Measurements from ENCODE around the gene OBSCN. TPM values are rescaled to one million over a fixed set of nuclear protein-coding genes. Genes with fewer than 3 reads are reported as not detected.

Gene OBSCN
- total RNA-seq, 1 experiment from 2014 or later: 29.1 TPM

GRCh38 chr1:228180271-228180958 lies 27.4 kb upstream of the OBSCN start:
- TF ChIP-seq EZH2 (IDR thresholded peaks at IDR 0.05; ENCODE audit: low read length, unreplicated experiment) (no peak), CTCF (conservative IDR thresholded peaks at IDR 0.05; ENCODE audit: low read depth, low read length) (peak; percentile 66), EZH2phosphoT487 (IDR thresholded peaks at IDR 0.05; ENCODE audit: borderline replicate concordance, low read length) (no peak)
- no peaks in the 10 kb centered on the region for H3K36me3 ChIP-seq (ENCODE audit: low read depth, low read length)
- no TSS peak for BruUV-seq (replicated peaks)
- H3K4me3 ChIP-seq (ENCODE audit: low read length): no peak overlapping the region
- ChIA-PET POLR2A (ENCODE audit: unreplicated experiment) (no interaction called here), CTCF (interaction anchor here (0.6 to 0.7 kb wide), 2 partner anchors 21 to 50 kb away, joined by 3 to 7 read pairs; no protein-coding TSS in a partner anchor)
- H3K27ac ChIP-seq (ENCODE audit: low read length): no peak overlapping the region
- no peaks in the 10 kb centered on the region for H3K9me2 ChIP-seq (replicated peaks; ENCODE audit: low read length)
- no peaks in the 10 kb centered on the region for H4K20me1 ChIP-seq (ENCODE audit: low read length)
- H3F3A ChIP-seq (ENCODE audit: low read length, unreplicated experiment): no peaks in the 10 kb centered on the region
- H3K9ac ChIP-seq (ENCODE audit: low read length): no peak overlapping the region
- no peaks in the 10 kb centered on the region for H3K9me3 ChIP-seq (ENCODE audit: low read length)
- no peaks in the 10 kb centered on the region for H3K27me3 ChIP-seq (ENCODE audit: low read length)
- intact Hi-C loops (cut with micrococcal nuclease): no loop called here
- H3K4me2 ChIP-seq (ENCODE audit: low read length): no peak overlapping the region
- ATAC-seq (peak; percentile 27; the same call in 1 of the 2 replicates), DNase-seq (peak; percentile 34)
- H3K79me2 ChIP-seq (ENCODE audit: low read length): no peaks in the 10 kb centered on the region
- H3K4me1 ChIP-seq (ENCODE audit: insufficient read depth, low read length): no peaks in the 10 kb centered on the region
- no peak overlapping the region for H2AFZ ChIP-seq (ENCODE audit: low read length)

DNA sequence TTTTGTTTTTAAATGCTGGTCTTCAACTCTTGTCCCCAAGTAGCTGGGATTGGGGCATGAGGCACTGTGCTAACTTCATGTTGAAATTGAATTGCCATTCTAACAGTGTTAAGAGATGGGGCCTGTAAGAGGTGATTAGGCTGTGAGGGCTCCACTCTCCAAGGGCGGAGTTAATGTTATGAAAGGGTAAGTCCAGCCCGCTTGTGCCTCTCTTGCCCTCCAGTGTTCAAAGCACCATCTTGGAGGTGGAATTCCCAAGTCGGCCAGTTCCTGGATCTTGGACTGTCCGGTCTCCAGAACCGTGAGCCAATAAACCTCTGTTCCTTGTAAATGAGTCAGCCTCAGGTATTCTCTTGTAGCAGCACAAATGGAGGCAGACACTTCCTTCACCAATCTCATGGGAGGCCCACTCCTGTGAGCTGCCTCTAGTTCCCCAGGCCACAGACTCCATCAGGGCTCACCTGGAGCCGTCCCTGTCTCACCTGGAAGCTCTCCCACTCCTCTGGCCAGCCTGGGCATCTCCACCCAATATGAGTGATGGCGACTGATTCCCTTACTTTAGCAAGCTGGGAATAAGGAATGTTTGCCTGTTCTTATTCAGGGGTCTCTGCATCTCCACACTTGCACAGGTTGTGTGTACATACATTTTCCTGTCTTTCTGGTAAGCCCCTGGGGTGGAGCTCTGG lies 26.7 kb upstream of the OBSCN start:
- POLR2A ChIA-PET (ENCODE audit: unreplicated experiment): no interaction called here
- no TSS peak for BruUV-seq (replicated peaks)
- Histone ChIP-seq H3K4me2 (ENCODE audit: low read length) (no peak overlapping the region), H3K79me2 (ENCODE audit: low read length) (no peaks in the 10 kb centered on the region), H3K9me3 (ENCODE audit: low read length) (no peaks in the 10 kb centered on the region), H3K27me3 (ENCODE audit: low read length) (no peaks in the 10 kb centered on the region), H3K36me3 (ENCODE audit: low read depth, low read length) (no peaks in the 10 kb centered on the region), H2AFZ (ENCODE audit: low read length) (no peak overlapping the region), H4K20me1 (ENCODE audit: low read length) (no peaks in the 10 kb centered on the region), H3K4me1 (ENCODE audit: insufficient read depth, low read length) (no peaks in the 10 kb centered on the region), H3K9me2 (replicated peaks; ENCODE audit: low read length) (no peaks in the 10 kb centered on the region), H3K4me3 (ENCODE audit: low read length) (no peak overlapping the region), H3K27ac (ENCODE audit: low read length) (no peak overlapping the region), H3F3A (ENCODE audit: low read length, unreplicated experiment) (no peaks in the 10 kb centered on the region), H3K9ac (ENCODE audit: low read length) (no peak overlapping the region)
- TF ChIP-seq EZH2phosphoT487 (IDR thresholded peaks at IDR 0.05; ENCODE audit: borderline replicate concordance, low read length): no peak
- no peak for TF ChIP-seq CTCF (conservative IDR thresholded peaks at IDR 0.05; ENCODE audit: low read depth, low read length)
- TF ChIP-seq EZH2 (IDR thresholded peaks at IDR 0.05; ENCODE audit: low read length, unreplicated experiment): no peak
- intact Hi-C loops (cut with micrococcal nuclease): no loop called here
- ATAC-seq: no peak
- CTCF ChIA-PET: interaction anchor here (0.6 to 0.7 kb wide), 2 partner anchors 16 to 50 kb away, joined by 3 to 7 read pairs; no protein-coding TSS in a partner anchor
- DNase-seq: no peak

- Histone ChIP-seq H3K27me3 (ENCODE audit: low read length) (no peaks in the 10 kb centered on the region), H4K20me1 (ENCODE audit: low read length) (no peaks in the 10 kb centered on the region), H3K36me3 (ENCODE audit: low read depth, low read length) (no peaks in the 10 kb centered on the region), H3F3A (ENCODE audit: low read length, unreplicated experiment) (no peaks in the 10 kb centered on the region), H3K9ac (ENCODE audit: low read length) (no peak overlapping the region), H3K27ac (ENCODE audit: low read length) (no peak overlapping the region), H3K9me3 (ENCODE audit: low read length) (no peaks in the 10 kb centered on the region), H2AFZ (ENCODE audit: low read length) (no peak overlapping the region), H3K4me1 (ENCODE audit: insufficient read depth, low read length) (no peaks in the 10 kb centered on the region), H3K79me2 (ENCODE audit: low read length) (no peaks in the 10 kb centered on the region), H3K9me2 (replicated peaks; ENCODE audit: low read length) (no peaks in the 10 kb centered on the region), H3K4me3 (ENCODE audit: low read length) (no peak overlapping the region), H3K4me2 (ENCODE audit: low read length) (no peak overlapping the region)
- POLR2A ChIA-PET (ENCODE audit: unreplicated experiment): no interaction called here
- no TSS peak for BruUV-seq (replicated peaks)
- DNase-seq (no peak), ATAC-seq (no peak)
- intact Hi-C loops (cut with micrococcal nuclease): no loop called here
- TF ChIP-seq EZH2phosphoT487 (IDR thresholded peaks at IDR 0.05; ENCODE audit: borderline replicate concordance, low read length) (no peak), EZH2 (IDR thresholded peaks at IDR 0.05; ENCODE audit: low read length, unreplicated experiment) (no peak), CTCF (conservative IDR thresholded peaks at IDR 0.05; ENCODE audit: low read depth, low read length) (no peak)
- CTCF ChIA-PET: interaction anchor here (0.6 kb wide), 1 partner anchor 16 kb away, joined by 3 read pairs; no protein-coding TSS in a partner anchor
These were observed 26.2 kb upstream of the OBSCN start for GRCh38 chr1:228181645-228182034.

All from PC-3 (cell line).